ENCODE measurements around the gene RAB40A.

The RAB40A gene

DNA sequence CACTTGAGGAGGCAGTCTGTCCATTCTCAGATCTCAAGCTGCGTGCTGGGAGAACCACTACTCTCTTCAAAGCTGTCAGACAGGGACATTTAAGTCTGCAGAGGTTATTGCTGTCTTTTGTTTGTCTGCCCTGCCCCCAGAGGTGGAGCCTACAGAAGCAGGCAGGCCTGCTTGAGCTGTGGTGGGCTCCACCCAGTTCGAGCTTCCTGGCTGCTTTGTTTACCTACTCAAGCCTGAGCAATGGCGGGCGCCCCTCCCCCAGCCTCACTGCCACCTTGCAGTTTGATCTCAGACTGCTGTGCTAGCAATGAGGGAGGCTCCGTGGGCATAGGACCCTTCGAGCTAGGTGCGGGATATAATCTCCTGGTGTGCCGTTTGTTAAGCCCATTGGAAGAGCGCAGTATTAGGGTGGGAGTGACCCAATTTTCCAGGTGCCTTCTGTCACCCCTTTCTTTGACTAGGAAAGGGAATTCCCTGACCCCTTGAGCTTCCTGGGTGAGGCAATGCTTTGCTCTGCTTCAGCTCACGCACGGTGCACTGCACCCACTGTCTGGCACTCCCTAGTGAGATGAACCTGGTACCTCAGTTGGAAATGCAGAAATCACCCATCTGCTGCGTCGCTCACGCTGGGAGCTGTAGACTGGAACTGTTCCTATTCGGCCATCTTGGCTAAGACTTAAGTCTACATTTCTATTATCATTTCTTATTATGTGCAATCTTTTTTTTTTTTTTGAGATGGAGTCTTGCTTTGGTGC is 59.1 kb downstream of the RAB40A start:
- DNase-seq, result peak; percentile 1 to 18

GRCh38 chrX:103453655-103454054 is 65.6 kb downstream of the RAB40A start:
- no peak for DNase-seq

Data from stimulated activated CD4-positive, alpha-beta T cell treated with anti-CD3 and anti-CD28 coated beads, Interleukin-2, amount 100 ng/mL, for 24 hours (primary cell).